Ovary (tissue), 9 donors: ENCODE results near the gene BCAR3. TPM values are rescaled to one million over a fixed set of nuclear protein-coding genes. Genes with fewer than 3 reads are reported as not detected.

Source experiments
- DNase-seq, 5 donors: peaks; one replicate each; pipeline ENCODE4 v3.0.0-alpha.2; 2019 to 2020
- H3K27ac ChIP-seq, 2 donors: fragments of 200-600 bp; one replicate each; pipeline versions ENCODE4 v1.5.1 to v1.8.0; 2019 to 2022
- H3K27me3 ChIP-seq: fragments of 200-600 bp; one replicate; pipeline ENCODE4 v1.8.0; 2022
- H3K36me3 ChIP-seq: fragments of 200-600 bp; sonication (generic); one replicate; pipeline ENCODE4 v1.5.1; 2019
- H3K4me1 ChIP-seq: one replicate; pipeline ENCODE4 v1.8.1; 2013; ENCODE audit warnings: mild to moderate bottlenecking, moderate library complexity; ENCODE audit not compliant: insufficient read depth
- H3K4me3 ChIP-seq: fragments of 200-600 bp; sonication (generic); one replicate; pipeline ENCODE4 v1.5.1; 2017
- H3K9me3 ChIP-seq, 2 donors: fragments of 200-600 bp in 1 of 2; sonication (generic) in 1 of 2; one replicate each; pipeline versions ENCODE4 v1.5.1 to v1.8.1; 2013 to 2019; ENCODE audit warnings: mild to moderate bottlenecking in 1 of 2, moderate library complexity in 1 of 2
- EP300 ChIP-seq: sonication (generic); formaldehyde crosslinking; IDR thresholded peaks from one replicate; pipeline ENCODE4 v1.6.1; 2017; ENCODE audit warnings: antibody characterized with exemption
- POLR2A ChIP-seq: fragments of 450-650 bp; IDR thresholded peaks from one replicate; pipeline ENCODE4 v1.6.1; 2017; ENCODE audit warnings: antibody characterized with exemption, mild to moderate bottlenecking, moderate library complexity
- WGBS, 3 donors: extraction: QIAGEN DNeasy Blood & Tissue Kit in 1 of 3; methylation state at CpG; one replicate each; pipeline versions ENCODE4 v1.1.5 to v1.1.7; 2013 to 2017; 5-methylcytosine and 5-hydroxymethylcytosine counted together
- intact Hi-C, 4 donors: fragments of 100-400 bp; cut with DNase I; formaldehyde crosslinking; loops; one replicate each; pipeline versions ENCODE4 v1.11.0 to v1.15.1; 2022 to 2023
- polyA plus RNA-seq, 2 donors: library from polyadenylated mRNA; stranded (reverse); fragments of 200-250 nt in 1 of 2; fragments of 350-450 nt in 1 of 2; fragmentation: Illumina TruSeq in 1 of 2; extraction: RNeasy Lipid Tissue Mini Kit (QIAGEN cat#74804) in 1 of 2; gene quantifications; one replicate each; pipeline ENCODE4 v1.2.3, GENCODE V29; 2013 to 2014
- total RNA-seq, 7 donors: library from RNA; depleted of rRNA in 2 of 7; stranded (reverse); fragments of >200 nt in 2 of 7; fragmentation: NEBNext Ultra II Directional in 3 of 7; extraction: Animal tissue kit (Norgen Biotek cat#: 25700) in 3 of 7; gene quantifications; one replicate each; pipeline versions ENCODE4 v1.1.0 to v1.2.4, GENCODE V29; 2016 to 2023
- TF ChIP-seq, protein P1 (sequence below), 3 donors: fragments of 450-650 bp in 2 of 3; fragments of 200-600 bp in 1 of 3; IDR thresholded peaks; one replicate each; pipeline versions ENCODE4 v1.5.1 to v1.8.0; 2016 to 2022; ENCODE audit warnings: antibody characterized with exemption in 3 of 3, mild to moderate bottlenecking in 1 of 3
- donor health status: DM: no; HTN: no; CAD: no; lungs with moderate emphysema.
- donor health status: DM: no; HTN: no; CAD: no.
- donor health status: Bipolar disorder and iron deficiency.
- donor health status: DM: yes; HTN: yes; CAD: no.
- donor health status: DM: no; HTN: no; CAD: no.
- donor health status: DM: yes; HTN: yes; CAD: no.

BCAR3 gene
- total and polyA plus RNA-seq, 9 donors = 13.8 to 30.8 (median 17.5) TPM

DNA sequence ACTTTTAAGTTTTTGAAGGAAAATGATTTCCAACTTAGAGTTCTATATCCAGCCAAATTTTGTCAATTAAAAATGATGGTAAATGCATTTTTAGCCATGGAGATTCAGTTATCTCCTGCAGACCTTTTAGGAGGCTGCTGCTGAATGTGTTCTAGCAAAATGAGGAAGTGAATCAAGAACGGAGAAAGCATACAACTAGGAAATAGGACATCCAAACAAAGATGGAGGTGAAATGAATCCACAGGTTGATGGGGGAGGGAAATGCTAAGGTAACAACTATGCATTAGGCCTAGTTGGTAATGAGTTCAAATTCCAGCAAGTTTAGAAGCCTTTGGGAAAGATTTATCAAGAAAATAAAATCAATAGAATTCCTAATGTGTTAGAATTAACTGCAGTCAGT lies 153.2 kb downstream of the BCAR3 start:
- Histone ChIP-seq H3K9me3 (no peaks in the 10 kb centered on the region), H3K4me1 (no peaks in the 10 kb centered on the region), H3K36me3 (no peaks in the 10 kb centered on the region), H3K27me3 (no peaks in the 10 kb centered on the region), H3K4me3 (no peak overlapping the region), H3K27ac (no peak overlapping the region)
- TF ChIP-seq EP300 (no peak), POLR2A (no peak)
- TF ChIP-seq, protein P1, sequence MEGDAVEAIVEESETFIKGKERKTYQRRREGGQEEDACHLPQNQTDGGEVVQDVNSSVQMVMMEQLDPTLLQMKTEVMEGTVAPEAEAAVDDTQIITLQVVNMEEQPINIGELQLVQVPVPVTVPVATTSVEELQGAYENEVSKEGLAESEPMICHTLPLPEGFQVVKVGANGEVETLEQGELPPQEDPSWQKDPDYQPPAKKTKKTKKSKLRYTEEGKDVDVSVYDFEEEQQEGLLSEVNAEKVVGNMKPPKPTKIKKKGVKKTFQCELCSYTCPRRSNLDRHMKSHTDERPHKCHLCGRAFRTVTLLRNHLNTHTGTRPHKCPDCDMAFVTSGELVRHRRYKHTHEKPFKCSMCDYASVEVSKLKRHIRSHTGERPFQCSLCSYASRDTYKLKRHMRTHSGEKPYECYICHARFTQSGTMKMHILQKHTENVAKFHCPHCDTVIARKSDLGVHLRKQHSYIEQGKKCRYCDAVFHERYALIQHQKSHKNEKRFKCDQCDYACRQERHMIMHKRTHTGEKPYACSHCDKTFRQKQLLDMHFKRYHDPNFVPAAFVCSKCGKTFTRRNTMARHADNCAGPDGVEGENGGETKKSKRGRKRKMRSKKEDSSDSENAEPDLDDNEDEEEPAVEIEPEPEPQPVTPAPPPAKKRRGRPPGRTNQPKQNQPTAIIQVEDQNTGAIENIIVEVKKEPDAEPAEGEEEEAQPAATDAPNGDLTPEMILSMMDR (IDR thresholded peaks at IDR 0.05) = no peak
- WGBS, 3 donors = 93 to 95% (median 94%) methylated on average over 1 of the region's 1 CpG
- intact Hi-C loops = no loop called here
- no peak for DNase-seq

DNA sequence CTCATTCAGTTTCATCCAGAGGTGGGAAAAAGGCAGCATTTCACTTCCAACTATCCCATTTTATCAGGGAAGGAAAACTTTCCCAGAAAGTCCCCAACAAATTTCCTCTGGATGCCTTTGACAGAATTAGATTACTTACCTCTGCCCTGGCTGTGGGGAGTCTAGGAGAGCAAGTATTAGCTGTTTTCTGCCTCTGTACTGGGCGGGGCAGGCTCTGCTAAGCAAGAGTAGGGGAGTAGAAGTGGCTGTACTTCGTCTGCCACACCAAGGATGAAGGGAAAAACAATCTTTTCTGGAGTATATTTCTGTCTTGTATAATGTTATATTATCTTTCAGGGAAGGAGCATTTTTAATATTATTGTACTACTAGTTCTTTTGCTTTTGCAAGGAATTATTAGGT lies 155.2 kb downstream of the BCAR3 start:
- no peaks in the 10 kb centered on the region for H3K27me3 ChIP-seq
- no peak for DNase-seq
- no peak overlapping the region for H3K4me3 ChIP-seq
- intact Hi-C loops = no loop called here
- TF ChIP-seq EP300 = no peak
- TF ChIP-seq, protein P1 (IDR thresholded peaks at IDR 0.05) = no peak
- no peak for TF ChIP-seq POLR2A
- 82 to 93% (median 85%) methylated on average over 2 of the region's 2 CpGs for WGBS, 3 donors
- no peaks in the 10 kb centered on the region for H3K36me3 ChIP-seq
- H3K4me1 ChIP-seq = no peaks in the 10 kb centered on the region
- H3K27ac ChIP-seq = no peak overlapping the region
- H3K9me3 ChIP-seq = no peaks in the 10 kb centered on the region

DNA sequence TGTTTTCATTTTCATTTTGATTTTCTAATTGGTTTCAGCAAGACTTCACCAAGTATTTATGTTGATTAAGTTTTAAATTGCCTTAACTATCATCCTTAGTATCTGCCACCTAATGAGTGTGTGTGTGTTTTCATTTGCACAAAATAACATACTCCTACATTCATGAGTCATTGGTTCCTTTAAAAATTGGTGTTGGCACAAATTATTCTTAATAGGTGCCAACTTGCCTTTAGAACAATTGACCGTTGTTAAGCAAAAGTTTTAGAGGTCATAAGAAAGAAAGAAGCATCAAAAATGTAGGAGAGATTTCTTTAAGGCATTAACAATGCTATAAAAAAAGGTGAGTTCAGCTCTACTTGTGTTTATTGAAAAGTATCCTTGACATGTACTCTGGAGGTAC lies 156.2 kb downstream of the BCAR3 start:
- Histone ChIP-seq H3K4me3 (no peak overlapping the region), H3K9me3 (no peaks in the 10 kb centered on the region), H3K36me3 (no peaks in the 10 kb centered on the region), H3K4me1 (no peaks in the 10 kb centered on the region), H3K27ac (no peak overlapping the region), H3K27me3 (no peaks in the 10 kb centered on the region)
- no peak for TF ChIP-seq EP300
- TF ChIP-seq POLR2A = no peak
- TF ChIP-seq, protein P1 (IDR thresholded peaks at IDR 0.05) = no peak
- no peak for DNase-seq
- intact Hi-C loops = no loop called here
- 72 to 76% (median 74%) methylated on average over 1 of the region's 1 CpG for WGBS, 3 donors

DNA sequence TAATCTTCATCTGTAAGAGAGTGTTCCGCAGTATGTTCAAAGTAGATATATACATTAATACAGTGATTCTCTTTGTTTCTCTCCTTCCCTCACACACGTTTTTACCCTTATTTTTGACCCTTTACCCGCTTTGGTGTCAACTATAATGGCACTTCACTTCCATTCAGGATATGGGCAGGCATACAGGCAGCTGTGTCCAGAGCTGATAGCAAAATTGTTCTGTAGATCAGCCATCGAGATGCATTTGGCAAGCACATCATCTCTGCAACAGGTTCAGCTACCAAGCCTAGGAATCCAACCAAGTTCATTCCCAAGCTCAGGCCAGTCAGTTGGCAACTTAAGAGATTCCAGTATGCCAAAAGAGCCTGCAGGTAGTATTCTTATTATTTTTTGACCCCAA lies 158.9 kb downstream of the BCAR3 start:
- intact Hi-C loops = no loop called here
- no peak for DNase-seq
- H3K4me3 ChIP-seq = no peak overlapping the region
- H3K36me3 ChIP-seq = no peaks in the 10 kb centered on the region
- TF ChIP-seq EP300 (no peak), POLR2A (no peak)
- TF ChIP-seq, protein P1 (IDR thresholded peaks at IDR 0.05) = no peak
- no peaks in the 10 kb centered on the region for H3K4me1 ChIP-seq
- H3K27ac ChIP-seq = no peak overlapping the region
- no peaks in the 10 kb centered on the region for H3K9me3 ChIP-seq
- 82 to 93% (median 90%) methylated on average over 4 of the region's 4 CpGs for WGBS, 3 donors
- no peaks in the 10 kb centered on the region for H3K27me3 ChIP-seq

DNA sequence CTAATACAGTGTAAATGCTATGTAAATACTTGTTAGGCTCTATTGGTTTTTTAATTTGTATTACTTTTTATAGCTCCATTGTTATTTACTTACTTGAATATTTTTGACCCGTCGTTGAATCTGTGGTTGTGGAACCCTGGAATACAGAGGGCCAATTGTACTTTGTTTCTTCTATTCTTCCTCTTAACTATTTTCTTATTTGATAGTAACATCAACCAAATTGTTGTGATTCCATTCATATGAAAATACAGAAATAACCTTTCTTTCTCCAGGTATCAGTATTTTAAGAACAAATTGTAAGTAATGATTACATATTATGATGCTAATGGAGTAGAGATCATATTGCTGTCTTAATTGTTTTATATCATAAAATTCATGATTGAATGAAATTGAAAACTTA lies 160.0 kb downstream of the BCAR3 start:
- 95 to 99% (median 97%) methylated on average over 2 of the region's 2 CpGs for WGBS, 3 donors
- Histone ChIP-seq H3K4me1 (no peaks in the 10 kb centered on the region), H3K27ac (no peak overlapping the region), H3K36me3 (no peaks in the 10 kb centered on the region), H3K4me3 (no peak overlapping the region), H3K27me3 (no peaks in the 10 kb centered on the region), H3K9me3 (no peaks in the 10 kb centered on the region)
- TF ChIP-seq, protein P1 (IDR thresholded peaks at IDR 0.05) = no peak
- TF ChIP-seq POLR2A = no peak
- no peak for TF ChIP-seq EP300
- no peak for DNase-seq
- intact Hi-C loops = no loop called here
